ENCODE data around the gene ERC2.

The ERC2 gene

GRCh38 chr3:55597641-55598040, 870.6 kb downstream of the ERC2 start:
- no peak overlapping the region for H3K4me3 ChIP-seq (ENCODE audit: low read length)

GRCh38 chr3:55596212-55596611, 872.1 kb downstream of the ERC2 start:
- no peak overlapping the region for H3K4me3 ChIP-seq (ENCODE audit: low read length)
- DNase-seq (ENCODE audit: low read depth, low spot score), result no peak

More at GRCh38 chr3:55597641-55598040, 870.6 kb downstream of the ERC2 start:
- DNase-seq (ENCODE audit: low read depth, low spot score), result no peak

- no peak overlapping the region for H3K4me3 ChIP-seq (ENCODE audit: low read length)
- no peak for DNase-seq (ENCODE audit: low read depth, low spot score)
Measured at GRCh38 chr3:55595420-55595819, 872.8 kb downstream of the ERC2 start.

GRCh38 chr3:55592572-55592971, 875.7 kb downstream of the ERC2 start:
- H3K4me3 ChIP-seq (ENCODE audit: low read length), result no peak overlapping the region
- no peak for DNase-seq (ENCODE audit: low read depth, low spot score)

- H3K4me3 ChIP-seq (ENCODE audit: low read length), result no peak overlapping the region
- DNase-seq (ENCODE audit: low read depth, low spot score), result no peak
Measured at GRCh38 chr3:55591888-55592287, 876.4 kb downstream of the ERC2 start.

GRCh38 chr3:55588146-55588765, 880.0 kb downstream of the ERC2 start:
- no peak for DNase-seq (ENCODE audit: low read depth, low spot score)
- no peak overlapping the region for H3K4me3 ChIP-seq (ENCODE audit: low read length)

GRCh38 chr3:55585856-55586255, 882.4 kb downstream of the ERC2 start:
- H3K4me3 ChIP-seq (ENCODE audit: low read length), result no peak overlapping the region
- DNase-seq (ENCODE audit: low read depth, low spot score), result no peak

GRCh38 chr3:55584716-55585368, 883.4 kb downstream of the ERC2 start:
- DNase-seq (ENCODE audit: low read depth, low spot score), result no peak
- H3K4me3 ChIP-seq (ENCODE audit: low read length), result no peak overlapping the region

- no peak for DNase-seq (ENCODE audit: low read depth, low spot score)
- H3K4me3 ChIP-seq (ENCODE audit: low read length), result no peak overlapping the region
Measured at GRCh38 chr3:55584030-55584429, 884.2 kb downstream of the ERC2 start.

- no peak for DNase-seq (ENCODE audit: low read depth, low spot score)
- no peak overlapping the region for H3K4me3 ChIP-seq (ENCODE audit: low read length)
Measured at GRCh38 chr3:55583475-55583874, 884.8 kb downstream of the ERC2 start.

GRCh38 chr3:55579496-55579895, 888.8 kb downstream of the ERC2 start:
- H3K4me3 ChIP-seq (ENCODE audit: low read length), result no peak overlapping the region
- DNase-seq (ENCODE audit: low read depth, low spot score), result no peak

GRCh38 chr3:55576621-55577388, 891.5 kb downstream of the ERC2 start:
- no peak overlapping the region for H3K4me3 ChIP-seq (ENCODE audit: low read length)
- DNase-seq (ENCODE audit: low read depth, low spot score), result no peak

- no peak for DNase-seq (ENCODE audit: low read depth, low spot score)
- no peak overlapping the region for H3K4me3 ChIP-seq (ENCODE audit: low read length)
Measured at GRCh38 chr3:55574671-55575070, 893.6 kb downstream of the ERC2 start.

- no peak for DNase-seq (ENCODE audit: low read depth, low spot score)
Measured at GRCh38 chr3:55572816-55573215, 895.5 kb downstream of the ERC2 start.

GRCh38 chr3:55571913-55572312, 896.4 kb downstream of the ERC2 start:
- no peak for DNase-seq (ENCODE audit: low read depth, low spot score)
- no peak overlapping the region for H3K4me3 ChIP-seq (ENCODE audit: low read length)

More at GRCh38 chr3:55572816-55573215, 895.5 kb downstream of the ERC2 start:
- no peak overlapping the region for H3K4me3 ChIP-seq (ENCODE audit: low read length)

GRCh38 chr3:55571216-55571813, 897.0 kb downstream of the ERC2 start:
- no peak for DNase-seq (ENCODE audit: low read depth, low spot score)
- H3K4me3 ChIP-seq (ENCODE audit: low read length), result no peak overlapping the region

- no peak for DNase-seq (ENCODE audit: low read depth, low spot score)
- H3K4me3 ChIP-seq (ENCODE audit: low read length), result no peak overlapping the region
Measured at GRCh38 chr3:55570271-55570711, 898.0 kb downstream of the ERC2 start.

GRCh38 chr3:55569033-55569599, 899.2 kb downstream of the ERC2 start:
- H3K4me3 ChIP-seq (ENCODE audit: low read length), result no peak overlapping the region
- DNase-seq (ENCODE audit: low read depth, low spot score), result no peak

- DNase-seq (ENCODE audit: low read depth, low spot score), result no peak
- H3K4me3 ChIP-seq (ENCODE audit: low read length), result no peak overlapping the region
Measured at GRCh38 chr3:55567615-55568014, 900.7 kb downstream of the ERC2 start.

- H3K4me3 ChIP-seq (ENCODE audit: low read length), result no peak overlapping the region
- DNase-seq (ENCODE audit: low read depth, low spot score), result no peak
Measured at GRCh38 chr3:55567121-55567520, 901.1 kb downstream of the ERC2 start.
